Right lobe of liver (tissue), 6 donors: ENCODE data around the gene RASL12. TPM values are rescaled to one million over a fixed set of nuclear protein-coding genes. Genes with fewer than 3 reads are reported as not detected.

Experiments
- ATAC-seq, 4 donors: fragments of 200-7000 bp; cut with Tn5 transposase; one replicate each; pipeline ENCODE4 v1.9.1; 2020; ENCODE audit warnings: mild to moderate bottlenecking in 4 of 4, moderate library complexity in 4 of 4
- DNase-seq, 3 donors: peaks; one replicate each; pipeline ENCODE4 v3.0.0-alpha.2; 2020
- H3K27ac ChIP-seq, 3 donors: fragments of 200-600 bp; one replicate each; pipeline ENCODE4 v1.8.0; 2022
- H3K27me3 ChIP-seq, 2 donors: fragments of 200-600 bp; one replicate each; pipeline ENCODE4 v1.8.0; 2022
- H3K36me3 ChIP-seq, 4 donors: fragments of 200-600 bp; sonication (generic) in 1 of 4; one replicate each; pipeline versions ENCODE4 v1.5.1 to v1.8.0; 2017 to 2022; ENCODE audit warnings: control low read depth in 1 of 4
- H3K4me1 ChIP-seq, 4 donors: fragments of 200-600 bp; sonication (generic) in 1 of 4; one replicate each; pipeline versions ENCODE4 v1.5.1 to v1.8.0; 2017 to 2022; ENCODE audit warnings: control low read depth in 1 of 4
- H3K4me3 ChIP-seq, 3 donors: fragments of 200-600 bp; one replicate each; pipeline ENCODE4 v1.8.0; 2022
- H3K9me3 ChIP-seq, 4 donors: fragments of 200-600 bp; sonication (generic) in 1 of 4; one replicate each; pipeline versions ENCODE4 v1.5.1 to v1.8.0; 2017 to 2022; ENCODE audit warnings: control low read depth in 1 of 4
- POLR2A ChIP-seq: fragments of 450-650 bp; IDR thresholded peaks from one replicate; pipeline ENCODE4 v1.6.1; 2017; ENCODE audit warnings: antibody characterized with exemption, mild to moderate bottlenecking
- WGBS: methylation state at CpG from one replicate; pipeline ENCODE4 v1.1.6; 2018; ENCODE audit warnings: low coverage, low lambda C conversion rate; ENCODE audit not compliant: insufficient coverage; ENCODE audit errors: missing lambda C conversion rate; 5-methylcytosine and 5-hydroxymethylcytosine counted together
- intact Hi-C, 2 donors: fragments of 100-400 bp; cut with DNase I; formaldehyde crosslinking; loops; one replicate each; pipeline versions ENCODE4 v1.11.2 to v1.14.1; 2022
- total RNA-seq, 6 experiments: library from RNA; depleted of rRNA in 2 of 6; stranded (reverse); fragments of >200 nt in 2 of 6; fragmentation: NEBNext Ultra II Directional in 3 of 6; extraction: Animal tissue kit (Norgen Biotek cat#: 25700) in 3 of 6; gene quantifications; one replicate each; pipeline versions ENCODE4 v1.1.0 to v1.2.4, GENCODE V29; 2016 to 2023
- TF ChIP-seq, protein P1 (sequence below), 4 donors: fragments of 200-600 bp in 3 of 4; fragments of 450-650 bp in 1 of 4; IDR thresholded peaks; one replicate each; pipeline versions ENCODE4 v1.5.1 to v1.8.0; 2016 to 2022; ENCODE audit warnings: antibody characterized with exemption in 4 of 4, mild to moderate bottlenecking in 2 of 4
- donor health status: DM: no; HTN: yes; CAD: no.
- donor health status: DM: no; HTN: no; CAD: no.
- donor health status: DM: no; HTN: no; CAD: no.
- donor health status: DM: no; HTN: yes; CAD: no.
- donor health status: DM: no; HTN: yes; CAD: no.

Gene RASL12
- total RNA-seq, 6 experiments from 2014 or later = 0.07 to 1.5 (median 0.24) TPM

DNA sequence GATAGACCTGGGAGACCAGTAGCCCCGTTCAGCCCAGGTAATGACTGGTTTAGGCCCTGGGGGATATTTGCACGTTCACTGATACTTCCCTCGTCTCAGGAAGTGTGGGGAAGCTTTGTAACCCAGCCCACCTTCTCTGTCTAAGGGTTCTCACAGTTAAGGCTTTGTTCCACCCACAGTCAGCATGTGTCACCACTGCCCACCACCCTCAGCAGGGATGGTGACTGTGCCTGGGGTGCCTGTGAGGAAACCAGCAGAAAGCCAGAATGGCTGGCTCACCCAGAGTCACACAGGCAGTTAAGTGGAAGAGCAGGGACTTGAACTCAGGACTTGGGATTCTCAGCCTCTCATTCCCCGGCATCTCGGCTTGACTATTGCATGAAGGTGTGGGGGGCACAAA lies 14.0 kb upstream of the RASL12 start:
- H3K27ac ChIP-seq = no peak overlapping the region
- no peak for DNase-seq

DNA sequence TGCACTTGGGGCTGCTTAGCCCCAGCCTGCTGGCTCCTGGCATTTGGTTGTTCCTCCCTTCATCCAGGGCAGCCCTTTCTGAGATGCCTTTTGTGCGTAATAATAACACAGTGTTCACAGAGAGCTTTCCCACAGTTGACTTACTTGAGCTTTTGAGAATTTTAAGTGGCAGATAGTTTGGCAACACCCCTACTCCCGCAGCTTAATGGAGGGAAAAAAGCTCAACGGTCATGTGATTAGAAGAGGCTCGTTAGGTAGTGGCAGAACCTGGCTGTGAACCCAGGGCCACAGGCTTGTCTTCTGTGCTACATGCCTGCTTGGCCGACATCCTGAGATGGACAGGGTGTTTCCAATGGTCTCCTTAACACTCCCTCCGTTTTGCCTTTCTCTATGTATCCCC lies 13.5 kb upstream of the RASL12 start:
- ATAC-seq (no peak), DNase-seq (no peak)
- H3K27me3 ChIP-seq = no peaks in the 10 kb centered on the region
- WGBS = 69% methylated on average over 3 of the region's 6 CpGs
- no peaks in the 10 kb centered on the region for H3K9me3 ChIP-seq
- intact Hi-C loops = no loop called here
- no peak overlapping the region for H3K4me3 ChIP-seq
- H3K27ac ChIP-seq = no peak overlapping the region
- no peaks in the 10 kb centered on the region for H3K36me3 ChIP-seq
- TF ChIP-seq, protein P1, sequence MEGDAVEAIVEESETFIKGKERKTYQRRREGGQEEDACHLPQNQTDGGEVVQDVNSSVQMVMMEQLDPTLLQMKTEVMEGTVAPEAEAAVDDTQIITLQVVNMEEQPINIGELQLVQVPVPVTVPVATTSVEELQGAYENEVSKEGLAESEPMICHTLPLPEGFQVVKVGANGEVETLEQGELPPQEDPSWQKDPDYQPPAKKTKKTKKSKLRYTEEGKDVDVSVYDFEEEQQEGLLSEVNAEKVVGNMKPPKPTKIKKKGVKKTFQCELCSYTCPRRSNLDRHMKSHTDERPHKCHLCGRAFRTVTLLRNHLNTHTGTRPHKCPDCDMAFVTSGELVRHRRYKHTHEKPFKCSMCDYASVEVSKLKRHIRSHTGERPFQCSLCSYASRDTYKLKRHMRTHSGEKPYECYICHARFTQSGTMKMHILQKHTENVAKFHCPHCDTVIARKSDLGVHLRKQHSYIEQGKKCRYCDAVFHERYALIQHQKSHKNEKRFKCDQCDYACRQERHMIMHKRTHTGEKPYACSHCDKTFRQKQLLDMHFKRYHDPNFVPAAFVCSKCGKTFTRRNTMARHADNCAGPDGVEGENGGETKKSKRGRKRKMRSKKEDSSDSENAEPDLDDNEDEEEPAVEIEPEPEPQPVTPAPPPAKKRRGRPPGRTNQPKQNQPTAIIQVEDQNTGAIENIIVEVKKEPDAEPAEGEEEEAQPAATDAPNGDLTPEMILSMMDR (IDR thresholded peaks at IDR 0.05) = no peak
- TF ChIP-seq POLR2A = no peak
- peaks cover 0 to 29% (median 0%) of the 10 kb centered on the region in 4 donors for H3K4me1 ChIP-seq

More for the DNA sequence above, 14.0 kb upstream of the RASL12 start:
- intact Hi-C loops = no loop called here
- ATAC-seq = no peak
- Histone ChIP-seq H3K9me3 (no peaks in the 10 kb centered on the region), H3K27me3 (no peaks in the 10 kb centered on the region), H3K4me1 (peaks cover 0 to 33% (median 0%) of the 10 kb centered on the region in 4 donors), H3K36me3 (no peaks in the 10 kb centered on the region), H3K4me3 (no peak overlapping the region)
- 79% methylated on average over 3 of the region's 5 CpGs for WGBS
- TF ChIP-seq POLR2A = no peak
- TF ChIP-seq, protein P1 (IDR thresholded peaks at IDR 0.05) = no peak

DNA sequence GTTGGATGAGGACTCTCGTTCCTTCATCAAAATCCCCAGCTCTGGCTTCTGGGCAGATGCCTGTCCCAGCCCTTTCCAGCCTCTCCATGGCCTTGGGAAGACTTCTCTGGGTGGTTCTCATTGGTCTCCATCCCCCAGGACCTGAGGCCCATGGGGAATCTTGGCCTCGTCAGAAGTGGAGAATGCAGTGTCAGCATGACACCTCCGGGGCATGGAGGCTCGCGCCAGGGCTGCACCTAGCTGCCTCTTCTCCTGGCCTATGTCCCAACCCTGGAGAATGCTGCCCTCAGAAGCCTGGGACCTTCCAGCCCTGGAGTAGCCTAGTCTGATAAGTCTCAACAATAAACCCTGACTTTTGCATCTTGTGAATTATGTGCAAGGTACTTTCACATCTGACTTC lies 11.8 kb upstream of the RASL12 start:
- TF ChIP-seq, protein P1 (IDR thresholded peaks at IDR 0.05) = no peak
- no peak for TF ChIP-seq POLR2A
- H3K9me3 ChIP-seq = no peaks in the 10 kb centered on the region
- peaks cover 0 to 12% (median 0%) of the 10 kb centered on the region in 4 donors for H3K4me1 ChIP-seq
- no peaks in the 10 kb centered on the region for H3K27me3 ChIP-seq
- ATAC-seq (no peak), DNase-seq (no peak)
- no peaks in the 10 kb centered on the region for H3K36me3 ChIP-seq
- intact Hi-C loops = no loop called here
- no peak overlapping the region for H3K4me3 ChIP-seq
- 100% methylated on average over 1 of the region's 5 CpGs for WGBS
- H3K27ac ChIP-seq = no peak overlapping the region

DNA sequence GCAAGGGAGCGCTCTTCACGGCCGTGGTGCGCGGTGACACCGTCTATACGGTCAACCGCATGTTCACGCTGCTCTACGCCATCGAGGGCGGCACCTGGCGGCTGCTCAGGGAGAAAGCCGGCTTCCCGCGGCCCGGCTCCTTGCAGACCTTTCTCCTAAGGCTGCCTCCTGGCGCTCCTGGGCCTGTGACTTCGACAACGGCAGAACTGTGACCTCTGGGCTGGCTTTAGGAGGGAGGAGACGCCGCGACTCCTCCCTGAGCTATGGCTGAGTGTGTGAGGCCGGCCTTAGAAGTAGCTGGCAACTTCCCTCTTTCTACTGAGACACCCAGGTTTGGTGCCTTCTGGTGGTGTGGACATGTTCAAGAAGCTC lies 10.2 kb upstream of the RASL12 start:
- DNase-seq = peak in 1 of 3 donors; percentile 62
- TF ChIP-seq POLR2A = no peak
- TF ChIP-seq, protein P1 (IDR thresholded peaks at IDR 0.05) = peak; percentile 46 to 59 (median 50)
- H3K27me3 ChIP-seq = no peaks in the 10 kb centered on the region
- no peaks in the 10 kb centered on the region for H3K4me1 ChIP-seq
- peak; percentile 78 to 89 (median 84) for ATAC-seq
- no peak overlapping the region for H3K27ac ChIP-seq
- 20% methylated on average over 2 of the region's 24 CpGs for WGBS
- H3K9me3 ChIP-seq = no peaks in the 10 kb centered on the region
- intact Hi-C loops = no loop called here
- H3K36me3 ChIP-seq = no peaks in the 10 kb centered on the region
- no peak overlapping the region for H3K4me3 ChIP-seq
